OCI-LY3 (cell line): ENCODE data around the gene MRPL10.

ENCODE experiments used
- H2AFZ ChIP-seq: fragments of 200-600, 300-600 bp; shearing (Covaris generic); 2 replicates; pipeline ENCODE4 v1.6.0; 2014; ENCODE audit warnings: antibody characterized with exemption, low read depth, low read length
- H3K27ac ChIP-seq: fragments of 200-600, 300-600 bp; sonication (generic); 2 replicates; pipeline ENCODE4 v1.5.1; 2014; ENCODE audit warnings: mild to moderate bottlenecking, low read length, moderate library complexity, mixed read lengths
- H3K27me3 ChIP-seq: fragments of 200-600, 300-600 bp; sonication (generic); 2 replicates; pipeline ENCODE4 v1.6.1; 2014; ENCODE audit warnings: low read depth, low read length, mixed read lengths
- H3K36me3 ChIP-seq: fragments of 200-600, 300-600 bp; sonication (generic); replicated peaks from 2 replicates; pipeline ENCODE3; 2014; ENCODE audit warnings: low read depth, low read length, mixed read lengths
- H3K4me1 ChIP-seq: fragments of 300-600, 200-600 bp; sonication (generic); 2 replicates; pipeline ENCODE4 v1.6.1; 2014; ENCODE audit warnings: low read length, mixed read lengths
- H3K4me2 ChIP-seq: fragments of 200-600, 300-600 bp; sonication (generic); 2 replicates; pipeline ENCODE4 v1.6.1; 2014; ENCODE audit warnings: low read length, mixed read lengths
- H3K4me3 ChIP-seq: fragments of 300-600, 200-600 bp; sonication (generic); 2 replicates; pipeline ENCODE4 v1.5.1; 2014; ENCODE audit warnings: antibody characterized with exemption, mild to moderate bottlenecking, low read length, moderate library complexity
- H3K79me2 ChIP-seq: fragments of 300-600, 200-600 bp; shearing (Covaris generic); 2 replicates; pipeline ENCODE4 v1.6.1; 2014; ENCODE audit warnings: mild to moderate bottlenecking, low read length, mixed read lengths
- H3K9ac ChIP-seq: fragments of 300-600, 200-600 bp; shearing (Covaris generic); 2 replicates; pipeline ENCODE4 v1.6.0; 2014; ENCODE audit warnings: mild to moderate bottlenecking, low read length, moderate library complexity
- H3K9me3 ChIP-seq: fragments of 200-600, 300-600 bp; shearing (Covaris generic); 2 replicates; pipeline ENCODE4 v1.6.1; 2014; ENCODE audit warnings: low read length, mixed read lengths; ENCODE audit not compliant: insufficient read depth
- H4K20me1 ChIP-seq: fragments of 200-600, 300-600 bp; sonication (generic); 2 replicates; pipeline ENCODE4 v1.6.1; 2016; ENCODE audit warnings: low read length, mixed read lengths; ENCODE audit not compliant: insufficient read depth
- CTCF ChIP-seq: fragments of 200-600, 300-600 bp; sonication (generic); IDR thresholded peaks from 2 replicates; pipeline ENCODE4 v1.5.1; 2014; ENCODE audit warnings: antibody characterized with exemption, low read length, low read depth
- EZH2phosphoT487 ChIP-seq: fragments of 200-600 bp; shearing (Covaris generic); IDR thresholded peaks from 2 replicates; pipeline ENCODE4 v1.6.1; 2018; ENCODE audit warnings: antibody characterized with exemption, mixed run types, low read depth

MRPL10 gene

GRCh38 chr17:47850692-47851573 lies 19.6 kb upstream of the MRPL10 start, which contains the start of gene SP6:
SP6 (minus strand) TSS chr17:47851163; CDS start chr17:47848429, 2,734 bp downstream.
- Histone ChIP-seq H3K9me3 (no peaks in the 10 kb centered on the region), H3K27ac (no peak within 1 kb of the TSS), H3K4me2 (peak within 1 kb of the TSS; percentile 94), H2AFZ (peak within 1 kb of the TSS; percentile 16; the same call in 1 of the 2 replicates), H3K4me3 (peak within 1 kb of the TSS; percentile 73), H4K20me1 (no peaks in the 10 kb centered on the region), H3K79me2 (peaks cover 10% of the 10 kb centered on the region; the same call in 1 of the 2 replicates), H3K36me3 (no peaks in the 10 kb centered on the region), H3K4me1 (peaks cover 20% of the 10 kb centered on the region), H3K9ac (peak within 1 kb of the TSS; percentile 63), H3K27me3 (peaks cover 43% of the 10 kb centered on the region)
- TF ChIP-seq CTCF (no peak), EZH2phosphoT487 (no peak)

GRCh38 chr17:47850373-47850691 lies 19.0 kb upstream of the MRPL10 start:
- Histone ChIP-seq H4K20me1 (no peaks in the 10 kb centered on the region), H3K9me3 (no peaks in the 10 kb centered on the region), H3K9ac (peak overlapping the region; percentile 63), H3K4me2 (peak overlapping the region; percentile 94), H3K27me3 (peaks cover 39% of the 10 kb centered on the region), H3K4me3 (peak overlapping the region; percentile 73), H2AFZ (no peak overlapping the region), H3K79me2 (peaks cover 10% of the 10 kb centered on the region; the same call in 1 of the 2 replicates), H3K27ac (no peak overlapping the region), H3K4me1 (peaks cover 22% of the 10 kb centered on the region), H3K36me3 (no peaks in the 10 kb centered on the region)
- no peak for TF ChIP-seq EZH2phosphoT487
- TF ChIP-seq CTCF: no peak

GRCh38 chr17:47848198-47848513 lies 16.8 kb upstream of the MRPL10 start:
- Histone ChIP-seq H3K4me2 (no peak overlapping the region), H3K4me1 (peaks cover 44% of the 10 kb centered on the region), H3K79me2 (peaks cover 10% of the 10 kb centered on the region; the same call in 1 of the 2 replicates), H3K9me3 (no peaks in the 10 kb centered on the region), H3K4me3 (no peak overlapping the region), H3K27ac (no peak overlapping the region), H2AFZ (no peak overlapping the region), H3K27me3 (peaks cover 18% of the 10 kb centered on the region), H3K9ac (no peak overlapping the region), H4K20me1 (no peaks in the 10 kb centered on the region), H3K36me3 (no peaks in the 10 kb centered on the region)
- TF ChIP-seq CTCF (no peak), EZH2phosphoT487 (no peak)

- Histone ChIP-seq H3K4me3 (no peak overlapping the region), H3K4me2 (no peak overlapping the region), H3K9ac (no peak overlapping the region), H3K27me3 (peaks cover 12% of the 10 kb centered on the region), H3K27ac (no peak overlapping the region), H4K20me1 (no peaks in the 10 kb centered on the region), H3K79me2 (peaks cover 10% of the 10 kb centered on the region; the same call in 1 of the 2 replicates), H3K9me3 (no peaks in the 10 kb centered on the region), H2AFZ (no peak overlapping the region), H3K36me3 (no peaks in the 10 kb centered on the region), H3K4me1 (peaks cover 48% of the 10 kb centered on the region)
- TF ChIP-seq EZH2phosphoT487: no peak
- TF ChIP-seq CTCF: 0 out of 2 replicates have a peak, but pooled peaks have one; percentile 28
Observed at GRCh38 chr17:47847341-47848197, 16.2 kb upstream of the MRPL10 start.
